NCI-H524 treated with DMSO at 0.1 percent for 48 hours (cell line): Measurements from ENCODE around the gene EEF1AKMT4.

Source experiments
- DNase-seq: peaks from one replicate; lab custom pipeline; 2025; lab: John Stamatoyannopoulos, UW

The EEF1AKMT4 gene

DNA sequence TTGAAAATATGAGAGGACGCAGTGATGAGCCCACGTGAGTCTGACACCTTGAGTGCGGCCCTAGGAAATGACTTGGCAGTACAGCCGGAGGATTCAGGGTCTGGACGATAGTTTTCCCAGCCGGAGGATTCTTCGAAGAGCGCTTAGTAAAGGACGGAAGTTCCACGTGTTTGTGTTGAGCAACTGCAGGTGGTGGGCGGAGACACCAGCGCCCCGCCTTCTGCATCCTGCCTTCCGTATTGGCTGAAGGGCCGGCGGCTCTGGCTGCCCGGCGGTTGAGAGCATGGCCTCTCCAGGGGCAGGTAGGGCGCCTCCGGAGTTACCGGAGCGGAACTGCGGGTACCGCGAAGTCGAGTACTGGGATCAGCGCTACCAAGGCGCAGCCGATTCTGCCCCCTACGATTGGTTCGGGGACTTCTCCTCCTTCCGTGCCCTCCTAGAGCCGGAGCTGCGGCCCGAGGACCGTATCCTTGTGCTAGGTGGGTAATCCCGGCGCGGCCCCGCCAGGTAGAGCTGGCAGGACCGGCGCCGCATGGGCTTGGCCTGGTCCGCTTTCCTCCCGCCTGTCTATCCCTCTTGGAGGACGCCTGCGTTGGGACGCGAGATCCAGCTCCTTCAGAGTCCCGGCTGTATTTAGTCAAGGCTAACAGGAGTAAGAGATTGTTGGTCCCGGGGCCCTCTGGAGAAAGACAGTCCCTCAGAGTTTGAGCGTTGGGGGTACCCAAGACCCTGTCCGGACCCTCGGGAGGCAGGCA lies at the start of gene EEF1AKMT4:
Gene EEF1AKMT4 (plus strand): TSS at position 261 of the 755 bp plus-strand sequence. CDS start 23 bp downstream, at position 284.
- DNase-seq, result peak; percentile 99

DNA sequence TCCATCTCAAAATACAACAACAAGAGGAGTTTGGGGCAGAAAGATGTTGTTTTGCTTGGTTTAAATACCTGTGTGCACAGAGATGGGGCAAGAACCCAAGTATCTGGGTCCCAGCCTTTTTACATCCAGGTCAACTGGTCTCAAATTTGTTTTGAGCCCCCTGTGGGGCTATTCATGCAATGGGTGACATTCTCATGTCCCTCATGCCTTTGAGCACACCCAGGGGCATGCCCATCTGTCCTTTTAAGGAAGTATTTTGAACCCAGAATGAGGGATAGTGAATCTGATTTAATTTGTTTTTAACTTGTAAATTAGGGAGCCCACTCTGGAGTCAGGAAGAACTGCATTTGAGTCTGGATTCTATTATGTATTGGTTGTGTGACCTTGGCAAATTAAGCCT lies 48.6 kb upstream of the EEF1AKMT4 start:
- DNase-seq, result no peak

DNA sequence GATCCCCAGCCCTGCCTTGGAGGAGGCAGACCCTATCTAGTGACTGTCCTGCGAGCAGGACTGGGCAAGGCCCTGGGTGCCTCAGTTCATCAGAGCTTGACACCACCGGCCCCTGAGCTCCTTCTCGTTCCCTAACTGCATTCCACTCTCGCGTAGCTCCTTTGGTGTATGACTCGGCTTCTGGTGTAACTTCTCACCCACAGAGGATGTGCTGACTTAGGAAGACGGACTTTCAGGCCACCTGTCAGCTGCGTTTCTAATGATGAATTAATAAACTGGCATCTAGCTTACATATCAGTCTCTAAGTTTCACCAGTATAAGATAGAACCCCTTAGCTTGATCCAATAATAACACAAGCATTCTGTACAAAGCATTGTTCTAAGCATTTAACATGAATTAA lies 45.9 kb upstream of the EEF1AKMT4 start:
- no peak for DNase-seq

DNA sequence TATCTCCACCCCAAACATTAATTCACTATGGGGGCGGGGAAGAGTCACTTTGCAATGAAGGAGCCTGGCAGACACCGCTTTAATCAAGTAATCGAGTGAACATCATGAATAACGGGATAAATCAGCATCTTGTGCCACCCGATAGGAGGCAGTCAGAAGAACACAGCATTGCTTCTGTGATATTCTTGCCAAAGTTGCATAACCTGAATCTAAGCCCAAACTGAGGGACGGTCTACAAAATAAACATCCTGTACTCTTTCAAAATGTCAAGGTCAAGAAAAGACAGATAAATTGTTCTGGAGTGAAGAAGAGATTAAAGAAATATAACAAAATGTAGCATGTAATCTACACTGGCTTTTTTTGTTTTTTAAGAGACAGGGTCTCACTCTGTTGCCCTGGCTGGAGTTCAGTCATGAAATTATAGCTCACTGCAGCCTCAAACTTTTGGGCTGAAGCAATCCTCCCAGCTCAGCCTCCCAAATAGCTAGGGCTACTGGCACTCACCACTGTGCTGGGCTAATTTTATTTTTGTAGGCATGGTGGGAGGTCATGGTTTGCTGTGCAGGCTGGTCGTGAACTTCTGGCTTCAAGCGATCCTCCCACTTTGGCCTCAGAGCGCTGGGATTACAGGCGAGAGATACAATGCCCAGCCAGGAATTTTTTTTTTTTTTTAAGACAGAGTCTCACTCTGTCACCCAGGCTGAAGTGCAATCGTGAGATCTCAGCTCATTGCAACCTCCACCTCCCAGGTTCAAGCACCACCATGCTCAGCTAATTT lies 40.1 kb upstream of the EEF1AKMT4 start:
- no peak for DNase-seq

DNA sequence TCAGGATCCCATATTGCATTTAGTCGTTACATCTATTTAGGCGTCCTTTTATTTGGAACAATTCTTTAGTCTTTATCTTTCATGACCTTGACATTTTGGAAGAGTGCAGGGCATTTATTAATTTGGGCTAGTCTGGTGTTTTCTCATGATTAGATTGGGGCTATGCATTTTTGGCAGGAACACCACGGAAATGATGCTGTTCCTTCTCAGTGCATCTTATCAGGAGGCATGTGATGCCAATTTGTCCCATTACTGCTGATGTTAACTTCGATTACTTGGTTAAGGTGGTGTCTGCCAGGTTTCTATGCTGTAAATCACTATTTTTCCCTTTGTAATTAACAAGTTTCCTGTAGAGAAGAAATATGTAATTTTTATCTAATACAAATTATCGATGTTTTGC lies 38.2 kb upstream of the EEF1AKMT4 start:
- no peak for DNase-seq

DNA sequence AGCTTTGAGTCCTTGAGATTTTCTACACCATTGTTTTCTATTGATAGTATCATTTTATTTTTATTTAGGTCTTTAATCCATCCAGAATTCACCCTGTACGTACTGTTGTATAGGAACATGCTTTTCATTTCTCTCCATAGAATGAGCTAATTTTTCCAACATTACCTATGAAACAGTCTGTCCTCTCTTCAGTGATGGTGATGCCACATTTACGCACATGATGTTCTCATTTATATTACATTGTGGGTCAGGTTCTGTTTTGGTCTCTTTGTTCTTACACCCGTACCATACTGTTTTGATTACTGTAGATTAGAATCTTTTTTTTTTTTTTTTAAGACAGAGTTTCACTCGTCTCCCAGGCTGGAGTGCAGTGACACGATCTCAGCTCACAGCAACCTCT lies 37.8 kb upstream of the EEF1AKMT4 start:
- DNase-seq, result no peak

DNA sequence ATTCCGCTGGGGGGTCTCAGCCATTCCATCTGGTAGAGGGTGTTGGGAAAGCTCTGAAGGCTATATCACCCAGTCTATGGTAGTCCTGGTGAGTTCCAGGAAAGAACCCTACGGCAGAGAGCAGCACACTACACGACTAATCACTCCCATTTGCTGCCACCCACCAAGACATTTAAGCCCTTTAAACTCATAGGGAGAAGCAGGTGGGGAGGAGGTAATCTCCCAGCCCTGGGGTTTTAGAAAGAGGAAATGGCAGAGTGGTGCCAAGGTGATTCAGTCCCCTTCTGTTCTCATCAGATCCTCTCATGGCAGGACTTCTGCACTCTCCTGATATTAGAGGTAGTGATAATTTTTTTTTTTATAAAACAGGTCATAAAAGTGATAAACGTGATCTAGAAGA lies 30.7 kb upstream of the EEF1AKMT4 start:
- peak; percentile 32 for DNase-seq

DNA sequence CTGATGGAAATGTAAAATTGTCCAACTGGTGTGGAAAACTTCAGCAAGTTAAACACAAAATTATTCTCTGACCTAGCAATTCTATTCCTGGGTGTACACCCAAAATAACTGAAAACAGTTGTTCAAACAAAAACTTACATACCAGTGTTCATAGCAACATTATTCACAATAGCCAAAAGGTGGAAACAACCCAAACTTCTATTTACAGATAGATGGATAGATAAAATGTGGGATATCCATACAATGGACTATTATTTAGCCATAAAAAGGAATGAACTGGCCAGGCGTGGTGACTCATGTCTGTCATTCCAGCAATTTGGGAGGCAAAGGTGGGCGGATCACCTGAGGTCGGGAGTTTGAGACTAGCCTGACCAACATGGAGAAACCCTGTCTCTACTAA lies 27.0 kb upstream of the EEF1AKMT4 start:
- no peak for DNase-seq

DNA sequence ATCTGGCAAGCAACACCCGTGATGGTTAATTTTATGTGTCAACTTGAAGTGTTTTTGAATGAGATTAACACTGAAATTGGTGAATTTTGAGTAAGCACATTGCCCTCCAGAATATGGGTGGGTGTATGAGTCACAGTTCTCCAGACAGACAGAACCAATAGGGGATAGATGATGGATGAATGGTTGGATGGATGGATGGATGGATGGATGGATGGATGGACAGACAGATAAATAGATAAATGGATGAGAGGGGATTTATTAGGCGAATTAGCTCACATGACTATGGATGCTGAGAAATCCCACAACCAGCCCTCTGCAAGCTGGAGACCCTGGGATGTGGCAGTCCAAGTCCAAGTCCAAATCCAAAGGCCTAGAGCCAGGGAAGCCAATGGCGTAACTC lies 25.5 kb upstream of the EEF1AKMT4 start:
- no peak for DNase-seq

DNA sequence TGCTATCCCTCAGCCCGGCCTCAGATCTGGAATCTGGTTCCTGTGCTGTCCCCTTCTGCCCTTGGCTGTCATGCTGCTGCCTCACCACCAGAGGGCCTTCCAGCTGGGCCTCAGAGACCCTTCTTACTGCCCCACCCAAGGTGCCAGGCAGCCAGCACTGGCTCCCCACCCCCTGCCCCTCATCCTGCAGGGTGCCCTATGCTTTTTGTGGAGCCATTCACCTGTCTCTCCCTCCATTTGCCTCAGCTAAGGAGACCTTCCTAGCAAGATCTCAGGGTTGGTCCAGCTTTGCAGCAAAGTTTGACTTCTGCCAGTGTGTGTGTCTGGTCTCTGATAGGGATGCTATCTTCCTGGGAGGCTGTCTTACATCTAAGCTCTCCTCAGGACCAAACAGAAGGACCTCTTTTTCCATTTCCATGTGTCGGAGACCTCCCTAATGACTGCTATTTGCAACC lies 22.0 kb upstream of the EEF1AKMT4 start:
- DNase-seq, result peak; percentile 16

DNA sequence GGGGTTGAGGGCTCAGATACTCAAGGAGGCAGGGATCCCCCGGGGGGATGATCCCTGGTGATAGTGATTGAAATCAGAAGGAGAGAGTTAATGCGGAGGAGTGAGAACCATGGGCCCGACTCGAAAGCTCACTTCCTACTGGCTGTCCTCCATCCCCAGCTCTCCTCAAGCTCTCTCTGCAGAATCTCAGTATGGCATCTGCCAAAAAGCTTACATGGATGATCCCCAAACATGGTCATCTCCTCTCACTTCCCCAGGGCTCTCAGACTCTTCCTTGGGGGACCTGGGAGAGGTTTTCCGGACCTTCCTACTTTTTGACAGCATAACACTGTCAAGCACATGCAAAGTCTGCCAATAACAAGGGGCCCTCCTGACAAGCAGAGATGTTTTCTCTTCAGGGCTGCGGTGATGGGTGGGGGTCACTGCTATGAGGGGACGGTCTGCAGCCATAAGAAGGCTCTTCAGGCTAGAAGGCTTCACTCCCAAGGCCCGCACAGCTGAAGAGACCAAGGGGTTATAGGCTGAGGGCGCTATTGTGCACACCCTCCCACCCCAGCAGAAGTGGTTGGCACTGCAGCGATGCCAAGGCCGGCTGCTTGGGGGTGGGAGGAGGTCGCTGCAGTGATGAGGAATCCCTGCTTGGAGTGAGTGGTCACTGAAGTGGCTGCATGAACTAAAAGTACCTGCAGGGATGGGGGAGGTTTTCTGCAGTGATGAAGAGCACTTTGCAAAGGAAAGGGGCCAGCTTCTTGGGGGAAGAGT lies 20.9 kb upstream of the EEF1AKMT4 start:
- DNase-seq, result no peak

DNA sequence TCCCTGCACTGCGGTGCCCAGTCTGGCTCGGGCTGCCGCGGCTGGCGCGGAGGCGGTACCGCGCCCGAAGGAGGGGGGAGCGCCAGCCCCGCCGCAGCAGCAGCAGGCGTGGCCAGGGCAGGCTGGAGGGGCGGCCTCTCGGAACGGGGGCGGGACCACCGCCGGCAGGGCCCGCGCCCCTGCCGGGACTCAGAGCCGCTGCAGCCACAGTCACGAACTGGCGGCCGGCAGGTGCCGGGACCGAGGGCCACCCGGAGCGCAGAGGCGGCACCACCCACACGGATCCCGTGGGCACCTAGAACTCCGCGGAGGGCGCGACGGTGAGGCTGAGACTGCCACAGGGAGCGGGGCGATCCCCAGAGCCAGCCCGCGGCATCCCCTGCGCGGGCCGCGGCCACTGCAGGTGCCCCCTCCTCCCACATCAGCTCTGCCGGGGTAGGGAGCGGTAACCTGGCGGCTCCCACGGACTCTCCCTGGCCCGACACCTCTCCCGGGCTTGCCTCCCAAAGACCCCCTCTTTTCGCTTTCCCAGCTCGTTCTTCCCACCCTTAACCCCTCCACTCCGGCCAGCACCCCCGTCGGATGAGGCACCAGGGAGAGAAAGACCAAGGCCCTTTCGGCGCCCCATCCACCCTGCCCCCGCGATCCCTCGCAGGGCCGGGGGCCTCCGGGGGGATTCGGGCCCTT lies 19.9 kb upstream of the EEF1AKMT4 start, which contains the start of gene VWA5B2:
Gene VWA5B2 (plus strand): TSS at position 192 of the 687 bp plus-strand sequence. CDS start 944 bp downstream, outside the sequence.
- peak; percentile 33 for DNase-seq

DNA sequence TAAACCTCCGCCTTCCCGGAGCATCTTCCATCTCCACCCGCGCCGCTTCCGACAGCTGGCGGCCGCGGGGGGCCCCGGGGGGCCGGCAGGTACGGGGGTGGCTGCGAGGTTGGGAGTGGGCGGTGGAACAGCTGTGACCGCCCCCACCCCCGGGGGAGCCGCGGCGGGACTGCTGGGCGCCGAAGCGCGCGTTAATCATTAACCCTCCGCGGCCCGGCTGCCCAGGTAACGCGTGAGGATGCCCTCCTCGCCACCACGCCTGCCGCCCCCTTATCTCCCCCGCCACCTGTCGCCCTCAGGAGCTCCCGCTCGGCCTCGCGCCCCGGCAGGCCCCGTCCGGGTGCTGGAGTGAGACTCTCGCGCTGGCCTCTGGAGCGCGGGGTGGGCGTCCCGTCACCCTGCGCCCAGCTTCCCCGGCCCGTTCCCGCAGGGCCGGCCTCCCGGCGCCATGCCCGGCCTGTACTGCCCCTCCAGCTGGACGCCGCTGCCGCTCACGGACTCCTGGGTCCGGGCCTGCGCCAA lies 19.3 kb upstream of the EEF1AKMT4 start:
- DNase-seq, result peak; percentile 6

DNA sequence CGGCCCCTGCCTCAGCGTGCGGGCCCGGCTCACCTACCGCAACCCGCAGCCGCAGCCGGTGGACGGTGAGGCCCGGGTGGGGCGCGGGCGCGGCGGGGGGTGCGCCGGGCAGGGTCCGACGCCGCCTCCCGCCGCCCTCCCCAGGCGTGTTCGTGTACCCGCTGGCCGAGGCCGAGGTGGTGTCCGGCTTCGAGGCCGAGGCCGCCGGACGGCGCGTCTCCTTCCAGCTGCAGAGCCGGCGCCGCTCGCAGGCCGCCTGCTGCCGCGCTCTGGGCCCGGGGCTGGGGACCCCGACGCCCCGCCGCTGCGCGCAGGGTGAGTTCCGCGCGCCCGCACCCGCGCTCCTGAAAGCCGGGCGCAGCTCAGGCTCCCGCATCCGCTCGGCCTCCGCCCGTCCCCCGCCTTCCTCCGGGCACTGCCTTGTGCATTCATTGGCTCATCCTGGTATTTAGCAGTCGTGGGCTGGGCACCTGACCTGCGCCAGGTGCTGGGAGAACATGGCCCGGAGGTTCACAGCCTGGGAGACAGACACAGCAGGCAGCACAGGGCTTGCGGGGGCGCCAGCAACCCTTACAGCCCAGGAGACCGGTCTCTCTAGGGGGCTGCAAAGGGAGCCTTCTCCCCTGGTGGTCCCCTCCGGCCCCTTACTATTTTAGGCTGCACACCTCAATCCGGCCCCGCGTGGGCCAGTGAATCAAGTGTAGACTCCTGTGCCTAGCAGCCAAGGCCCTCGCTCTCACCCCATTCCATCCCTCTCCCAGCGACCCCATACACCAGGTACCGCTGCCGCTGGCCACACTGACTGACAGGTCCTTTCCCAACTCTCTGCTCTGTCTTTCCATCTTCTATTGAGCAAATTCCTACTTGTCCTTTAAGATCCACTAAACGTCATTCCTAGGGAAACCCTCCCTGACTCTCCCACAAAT lies 18.6 kb upstream of the EEF1AKMT4 start:
- DNase-seq, result no peak

DNA sequence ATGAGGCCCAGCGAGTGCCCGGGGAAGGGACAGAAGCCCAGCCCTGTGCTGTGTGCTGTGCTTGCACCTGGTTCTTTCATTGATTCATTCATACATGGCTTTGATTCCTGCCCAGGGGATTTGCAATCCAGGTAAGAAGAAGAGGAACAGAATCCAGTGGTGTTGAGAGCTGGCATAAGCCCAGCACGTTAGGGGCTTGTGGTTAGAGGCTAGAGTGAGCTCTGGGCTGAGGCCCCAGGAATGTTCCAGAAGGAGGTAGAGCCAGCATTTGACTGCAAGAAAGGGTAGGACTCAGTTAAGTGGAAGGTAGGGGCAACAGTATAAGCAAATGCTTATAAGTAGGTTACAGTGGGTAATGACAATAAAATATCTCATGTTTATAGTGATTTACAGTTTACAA lies 17.8 kb upstream of the EEF1AKMT4 start:
- DNase-seq, result no peak

DNA sequence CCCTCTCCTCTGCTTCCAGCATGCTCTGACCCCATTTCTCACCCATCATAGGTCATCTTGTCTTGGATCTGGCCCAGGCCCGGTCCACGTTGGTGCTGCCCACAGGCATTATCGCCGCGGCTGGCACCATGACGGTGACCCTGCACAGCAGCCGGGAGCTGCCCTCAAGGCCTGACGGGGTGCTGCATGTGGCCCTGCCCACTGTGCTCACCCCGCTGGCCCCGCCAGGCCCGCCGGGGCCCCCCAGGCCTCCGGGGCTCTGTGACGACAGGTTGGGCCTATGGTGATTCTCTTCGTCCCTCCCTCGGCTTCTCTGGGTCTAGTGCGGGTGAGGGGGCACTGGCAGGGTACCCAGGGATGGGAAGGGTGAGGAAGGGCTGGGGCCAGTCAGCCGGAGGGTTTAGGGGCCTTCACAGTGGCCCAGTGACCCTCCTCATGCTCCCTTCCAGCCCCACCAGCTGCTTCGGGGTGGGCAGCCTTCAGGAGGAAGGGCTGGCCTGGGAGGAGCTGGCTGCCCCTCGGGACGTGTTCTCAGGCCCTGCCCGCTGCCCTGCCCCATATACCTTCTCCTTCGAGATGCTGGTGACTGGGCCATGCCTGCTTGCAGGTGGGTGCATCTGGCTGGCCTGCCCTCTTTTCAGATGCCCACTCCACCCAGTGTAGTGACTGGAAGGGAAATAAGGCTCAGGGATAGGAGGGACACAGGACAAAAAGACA lies 16.2 kb upstream of the EEF1AKMT4 start:
- DNase-seq, result no peak

DNA sequence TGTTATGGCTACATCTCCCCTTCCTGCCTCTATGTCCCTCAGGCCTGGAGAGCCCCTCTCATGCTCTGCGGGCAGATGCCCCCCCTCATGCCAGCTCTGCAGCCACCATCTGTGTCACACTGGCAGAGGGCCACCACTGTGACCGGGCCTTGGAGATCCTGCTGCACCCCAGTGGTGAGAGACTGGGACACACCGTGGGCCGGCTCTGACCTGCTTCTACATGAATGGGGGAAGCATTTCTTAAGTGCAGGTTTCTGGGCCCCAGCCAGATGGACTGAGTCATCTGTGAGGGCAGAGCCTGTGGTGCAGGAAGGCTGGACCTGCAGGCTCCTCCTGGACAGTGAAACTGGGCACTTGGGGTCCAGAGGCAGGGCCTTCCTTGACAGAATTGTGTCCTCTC lies 15.2 kb upstream of the EEF1AKMT4 start:
- peak; percentile 63 for DNase-seq

DNA sequence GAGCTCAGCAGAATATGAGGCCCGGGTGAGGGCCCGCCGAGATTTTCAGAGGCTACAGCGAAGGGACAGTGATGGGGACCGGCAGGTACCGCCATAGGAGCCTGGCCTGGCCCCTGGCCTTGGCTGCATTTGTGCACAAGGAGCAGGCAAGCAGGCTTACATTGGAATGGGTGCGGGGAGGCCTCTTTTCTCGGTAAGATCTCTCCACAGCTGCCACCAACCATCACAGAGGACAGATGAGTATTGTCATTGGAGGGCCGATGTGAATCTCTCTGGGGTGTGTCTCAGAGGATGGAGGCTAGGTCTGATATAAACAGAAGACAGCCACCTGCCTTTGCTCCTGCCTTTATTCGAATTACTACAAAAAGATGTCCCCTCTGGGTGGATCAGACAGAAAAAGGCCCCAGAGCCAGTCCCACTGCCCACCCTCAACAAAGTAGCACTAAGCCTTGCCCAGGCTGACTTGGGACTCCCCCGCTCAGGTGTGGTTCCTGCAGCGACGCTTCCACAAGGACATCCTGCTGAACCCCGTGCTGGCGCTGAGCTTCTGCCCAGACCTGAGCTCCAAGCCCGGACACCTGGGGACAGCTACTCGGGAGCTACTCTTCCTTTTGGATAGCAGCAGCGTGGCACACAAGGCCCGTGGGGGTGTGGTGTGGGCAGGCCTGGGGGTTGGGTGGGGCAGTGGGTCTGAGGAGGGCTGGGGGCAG lies 14.6 kb upstream of the EEF1AKMT4 start:
- peak; percentile 43 for DNase-seq

DNA sequence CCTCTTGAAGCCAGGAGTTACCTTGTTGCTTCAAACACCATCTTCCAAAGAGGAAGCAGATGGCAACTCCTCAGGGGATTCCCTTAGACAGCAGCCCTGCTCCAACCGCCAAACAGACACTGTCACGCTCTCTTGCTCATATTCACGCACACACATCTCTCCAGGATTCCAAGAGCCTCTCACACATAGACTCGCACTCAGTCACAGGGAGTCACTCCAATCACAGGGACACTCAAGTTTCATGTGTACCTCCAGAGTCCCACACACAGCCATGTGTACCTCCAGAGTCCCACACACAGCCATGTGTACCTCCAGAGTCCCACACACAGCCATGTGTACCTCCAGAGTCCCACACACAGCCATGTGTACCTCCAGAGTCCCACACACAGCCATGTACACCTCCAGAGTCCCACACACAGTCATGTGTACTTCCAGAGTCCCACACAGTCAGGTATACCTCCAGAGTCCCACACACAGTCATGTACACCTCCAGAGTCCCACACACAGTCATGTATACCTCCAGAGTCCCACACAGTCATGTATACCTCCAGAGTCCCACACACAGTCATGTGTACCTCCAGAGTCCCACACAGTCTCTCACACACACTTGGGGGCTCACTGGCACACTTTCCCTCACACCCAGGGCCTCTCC lies 14.0 kb upstream of the EEF1AKMT4 start:
- DNase-seq, result peak; percentile 88
